Activated CD8-positive, alpha-beta memory T cell treated with anti-CD3 and anti-CD28 coated beads for 48 hours (primary cell): ENCODE measurements around the gene PAX3.

Experiments
- DNase-seq, 3 experiments: peaks; one replicate each; pipeline ENCODE4 v3.0.0-alpha.2; 2020; ENCODE audit warnings: low read depth in 2 of 3, low spot score in 2 of 3

The PAX3 gene

DNA sequence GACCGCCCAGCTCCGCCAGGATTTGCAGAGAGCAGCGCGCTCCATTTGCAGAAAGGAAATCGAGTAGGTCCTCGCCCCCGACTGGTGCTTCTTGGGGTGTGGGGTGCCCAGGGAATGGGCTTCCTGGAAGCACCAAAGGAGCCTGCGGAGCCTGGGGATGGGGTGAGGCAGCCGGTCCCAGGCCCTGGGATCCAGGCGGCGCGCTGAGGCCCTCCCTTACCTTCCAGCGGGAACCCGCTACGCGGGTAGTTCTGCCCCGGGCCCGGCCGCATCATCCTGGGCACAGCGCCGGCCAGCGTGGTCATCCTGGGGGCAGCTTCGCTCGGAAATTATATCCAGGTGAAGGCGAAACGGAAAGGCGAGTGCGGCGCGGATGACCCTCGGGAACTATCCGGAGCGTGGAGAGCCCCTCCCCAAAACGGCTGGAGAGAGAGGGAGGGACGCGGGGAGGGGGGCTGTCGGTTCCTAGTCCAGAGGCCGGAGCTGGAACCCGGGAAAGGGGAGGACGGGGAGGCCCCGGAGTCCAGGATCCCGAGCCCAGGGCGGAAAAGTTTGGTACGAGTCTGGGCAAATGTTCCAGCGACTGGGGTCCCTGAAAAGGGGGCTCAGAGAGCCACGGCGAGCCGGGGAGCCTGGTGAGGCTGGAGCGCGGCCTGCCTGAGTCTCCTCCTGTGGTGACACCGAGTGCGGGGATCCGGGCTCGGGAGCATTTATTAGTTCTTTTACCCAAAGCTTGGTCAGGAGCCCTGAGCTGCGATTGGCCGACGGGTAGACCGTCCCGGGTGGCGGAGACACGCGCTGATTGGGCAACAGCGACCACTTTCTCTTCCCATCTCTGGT lies at the start of gene PAX3:
TSS of gene PAX3 (minus strand) at position 688 of the 840 bp plus-strand sequence. CDS start at position 305, 383 bp downstream.
- DNase-seq = no peak

DNA sequence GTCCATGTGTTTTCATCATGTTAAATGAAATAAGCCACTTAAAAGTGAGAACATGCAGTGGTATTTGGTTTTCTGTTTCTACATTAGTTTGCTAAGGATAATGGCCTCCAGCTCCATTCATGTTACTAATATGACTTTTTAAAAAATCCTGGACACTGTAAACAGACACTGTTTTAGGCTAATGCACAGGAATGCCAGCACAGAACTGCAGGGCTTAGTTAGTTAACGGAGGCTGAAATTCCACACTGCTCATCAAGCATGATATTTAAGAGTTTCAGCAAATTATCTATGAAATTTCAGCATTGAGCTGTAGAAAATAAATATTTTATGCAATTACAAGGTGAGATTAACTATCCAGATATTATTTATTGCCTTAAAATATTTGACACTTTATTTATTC lies 42.5 kb upstream of the PAX3 start:
- DNase-seq = no peak

DNA sequence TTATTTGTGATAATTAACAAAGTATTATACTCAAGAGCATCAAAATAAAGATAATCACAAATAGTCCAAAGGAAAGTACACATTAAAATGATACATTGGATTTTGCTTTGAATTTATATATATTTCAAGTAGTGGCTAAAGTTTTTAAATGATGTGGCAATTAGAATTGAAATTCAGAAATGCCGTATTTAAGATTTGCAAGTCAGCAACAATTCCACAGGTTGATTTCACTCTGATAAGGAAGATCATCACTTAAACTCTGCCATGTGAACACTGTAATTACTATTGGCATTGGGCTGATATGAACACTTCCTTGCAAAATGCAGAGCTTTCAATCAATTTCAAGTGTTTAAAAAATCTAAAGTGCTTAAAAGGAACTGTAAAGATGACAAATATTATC lies 39.6 kb upstream of the PAX3 start:
- no peak for DNase-seq

DNA sequence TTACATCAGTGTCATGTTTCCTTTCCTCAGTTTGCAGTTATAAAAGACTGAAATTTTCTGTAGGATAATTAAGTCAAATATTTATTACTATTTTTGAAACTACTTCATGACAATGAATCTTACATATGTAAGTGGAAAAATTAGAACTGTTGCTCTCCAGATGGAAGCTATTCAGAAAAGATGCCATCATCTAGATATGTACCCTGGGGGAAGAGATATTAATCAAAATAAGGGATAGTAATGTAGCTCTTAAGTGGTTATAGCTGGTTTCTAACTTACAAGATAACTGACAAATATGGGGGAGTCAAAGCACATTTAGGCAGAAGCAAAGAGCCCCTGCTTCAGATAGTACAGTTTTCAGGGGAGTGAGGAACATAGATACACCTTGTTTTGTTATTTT lies 38.1 kb upstream of the PAX3 start:
- no peak for DNase-seq

DNA sequence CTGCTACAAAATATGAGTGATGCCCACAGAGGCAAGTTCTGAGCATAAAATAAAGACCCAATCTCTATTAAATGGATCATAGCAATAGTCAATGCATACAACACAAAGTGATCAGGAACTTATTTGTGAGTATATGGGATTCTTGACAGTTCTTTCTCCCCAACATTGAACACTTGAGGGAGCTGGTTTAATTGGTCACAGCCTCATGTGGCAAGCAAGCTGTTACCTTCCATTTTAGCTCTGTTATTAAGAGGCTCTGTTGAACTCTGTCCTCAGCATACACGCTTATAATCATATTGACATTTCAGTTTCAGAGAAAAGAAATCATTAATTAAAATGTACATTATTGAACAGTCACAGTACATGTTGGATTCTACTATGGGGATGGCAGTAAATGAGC lies 37.6 kb upstream of the PAX3 start:
- DNase-seq = no peak

DNA sequence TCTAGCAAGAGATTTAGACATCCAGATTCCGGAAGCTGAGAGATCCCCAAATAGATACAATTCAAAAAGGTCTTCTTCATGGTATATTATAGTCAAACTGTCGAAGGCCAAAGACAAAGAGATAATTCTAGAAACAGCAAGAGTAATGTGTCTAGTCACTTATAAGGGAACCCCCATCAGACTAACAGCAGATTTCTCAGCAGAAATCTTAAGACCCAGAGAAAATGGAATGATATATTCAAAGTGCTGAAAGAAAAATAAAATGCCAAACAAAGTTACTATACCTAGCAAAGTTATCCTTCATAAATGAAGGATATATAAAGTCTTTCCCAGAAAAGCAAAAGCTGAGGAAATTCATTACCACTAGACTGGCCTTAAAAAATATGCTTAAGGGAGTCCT lies 36.1 kb upstream of the PAX3 start:
- DNase-seq = no peak

DNA sequence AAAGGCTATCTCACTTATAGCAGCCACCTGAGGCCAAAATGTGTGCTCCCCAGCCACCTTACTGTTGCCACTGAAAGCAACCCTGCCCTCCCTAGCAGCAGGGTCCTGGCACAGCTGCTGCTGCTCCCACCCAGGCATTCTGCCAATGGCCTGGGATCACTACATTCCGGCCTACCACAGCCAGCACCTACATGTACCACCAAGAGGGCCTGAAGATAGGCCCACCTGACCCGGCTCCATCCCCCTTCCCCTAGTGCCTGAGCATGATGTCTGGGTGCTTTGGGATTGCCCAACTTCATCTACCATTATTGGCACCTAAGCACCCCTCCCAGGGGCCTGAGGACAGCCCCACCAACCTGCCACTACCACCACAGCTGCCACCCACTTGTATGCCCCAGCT lies 34.6 kb upstream of the PAX3 start:
- DNase-seq = no peak

DNA sequence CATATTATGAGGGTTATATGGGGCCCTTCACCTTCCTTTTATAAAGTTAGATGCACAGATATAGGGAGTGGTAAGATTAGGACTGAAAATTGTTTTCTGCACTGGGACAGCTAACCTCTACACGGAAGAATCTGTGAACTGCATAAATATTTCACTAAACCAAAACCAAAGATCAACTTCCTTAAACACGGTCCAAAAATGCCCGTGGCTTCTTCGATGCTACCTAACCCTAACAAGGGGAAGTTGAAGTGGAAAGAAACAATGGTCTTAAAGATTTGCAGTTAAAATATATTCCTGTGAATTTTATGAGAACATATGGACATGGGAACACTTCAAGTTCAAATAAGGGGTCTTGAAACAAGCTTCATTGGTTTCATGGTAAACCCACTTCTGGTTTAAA lies 33.3 kb upstream of the PAX3 start:
- DNase-seq = no peak

DNA sequence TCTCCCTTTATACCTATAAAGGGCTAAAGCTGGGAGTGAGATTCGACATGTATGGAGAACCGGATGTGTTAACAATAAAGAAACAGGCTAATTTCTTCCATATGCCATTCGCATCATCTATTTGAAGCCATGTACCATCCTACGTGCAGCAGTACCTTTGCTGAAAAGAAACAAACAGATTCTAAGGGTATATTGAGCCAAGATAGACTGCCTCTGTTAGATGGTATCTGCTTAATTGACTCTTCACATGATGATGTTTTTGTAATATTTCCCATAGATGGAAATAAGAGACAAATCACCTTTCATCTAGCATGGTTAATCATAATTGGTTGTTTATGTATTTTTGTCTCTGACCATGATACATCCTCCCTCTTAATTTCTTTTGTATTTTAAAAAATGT lies 32.1 kb upstream of the PAX3 start:
- DNase-seq = no peak

DNA sequence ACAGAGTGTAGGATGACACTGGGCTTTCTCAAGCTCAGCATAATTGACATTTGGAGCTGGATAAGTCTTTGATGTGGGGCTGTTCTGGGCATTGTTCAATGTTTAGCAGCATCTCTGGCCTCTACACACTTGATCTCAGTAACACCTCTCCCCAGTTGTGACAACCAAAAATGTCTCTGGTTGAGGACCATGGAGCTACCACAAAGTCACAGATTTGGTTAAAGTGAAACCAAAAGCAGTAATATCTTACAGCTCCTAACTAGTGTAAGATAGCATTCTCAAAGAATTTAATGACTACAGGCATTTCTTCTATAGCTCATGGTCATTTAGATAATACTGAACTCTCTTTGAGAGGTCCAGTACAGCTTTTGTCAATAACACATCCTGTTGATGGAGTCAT lies 23.4 kb upstream of the PAX3 start:
- no peak for DNase-seq

DNA sequence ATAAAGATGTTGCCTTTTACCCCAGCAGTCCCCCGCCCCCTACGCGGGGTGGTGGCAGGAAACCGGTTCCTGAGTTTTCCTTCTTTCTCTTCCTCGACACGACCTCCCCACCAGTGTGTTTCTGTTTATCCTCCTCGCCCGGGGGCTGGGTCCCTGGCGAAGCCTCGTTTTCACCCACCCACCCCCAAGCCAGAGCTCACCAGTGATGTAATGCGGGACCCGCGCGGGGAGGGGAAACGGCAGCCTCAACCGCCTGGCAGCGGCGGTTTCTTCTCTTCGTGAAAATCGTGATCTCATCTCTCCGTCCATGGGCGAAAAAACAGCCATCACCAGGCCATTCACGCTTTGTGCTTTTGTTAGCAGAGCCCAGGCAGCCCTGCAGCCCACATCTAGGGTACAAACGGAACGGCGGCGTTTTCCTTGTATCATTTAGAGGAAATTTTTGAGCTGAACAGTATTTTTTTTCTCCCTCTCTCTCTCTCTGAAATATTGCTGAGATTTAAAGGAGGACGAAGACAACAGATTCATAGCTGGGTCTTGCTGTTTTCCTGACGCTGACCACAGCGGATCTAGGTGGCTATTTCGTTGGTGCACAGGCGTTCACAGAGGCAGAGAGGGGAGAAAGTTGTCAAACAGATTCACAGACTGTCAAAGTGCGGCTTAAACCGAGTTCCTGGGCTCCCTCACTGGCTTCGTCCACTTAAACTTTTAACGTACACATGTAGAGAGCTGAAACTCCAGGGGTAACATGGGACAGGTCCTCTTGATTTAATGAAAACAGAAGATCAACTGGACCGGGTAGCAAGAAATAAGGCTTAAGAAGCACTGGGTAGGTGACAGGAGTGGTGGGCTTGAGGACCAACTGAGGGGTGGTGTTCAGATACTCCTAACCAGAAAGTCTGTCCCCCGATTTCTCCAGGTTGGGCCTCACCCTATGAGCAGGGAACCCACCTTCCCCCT lies 21.9 kb upstream of the PAX3 start:
- no peak for DNase-seq

DNA sequence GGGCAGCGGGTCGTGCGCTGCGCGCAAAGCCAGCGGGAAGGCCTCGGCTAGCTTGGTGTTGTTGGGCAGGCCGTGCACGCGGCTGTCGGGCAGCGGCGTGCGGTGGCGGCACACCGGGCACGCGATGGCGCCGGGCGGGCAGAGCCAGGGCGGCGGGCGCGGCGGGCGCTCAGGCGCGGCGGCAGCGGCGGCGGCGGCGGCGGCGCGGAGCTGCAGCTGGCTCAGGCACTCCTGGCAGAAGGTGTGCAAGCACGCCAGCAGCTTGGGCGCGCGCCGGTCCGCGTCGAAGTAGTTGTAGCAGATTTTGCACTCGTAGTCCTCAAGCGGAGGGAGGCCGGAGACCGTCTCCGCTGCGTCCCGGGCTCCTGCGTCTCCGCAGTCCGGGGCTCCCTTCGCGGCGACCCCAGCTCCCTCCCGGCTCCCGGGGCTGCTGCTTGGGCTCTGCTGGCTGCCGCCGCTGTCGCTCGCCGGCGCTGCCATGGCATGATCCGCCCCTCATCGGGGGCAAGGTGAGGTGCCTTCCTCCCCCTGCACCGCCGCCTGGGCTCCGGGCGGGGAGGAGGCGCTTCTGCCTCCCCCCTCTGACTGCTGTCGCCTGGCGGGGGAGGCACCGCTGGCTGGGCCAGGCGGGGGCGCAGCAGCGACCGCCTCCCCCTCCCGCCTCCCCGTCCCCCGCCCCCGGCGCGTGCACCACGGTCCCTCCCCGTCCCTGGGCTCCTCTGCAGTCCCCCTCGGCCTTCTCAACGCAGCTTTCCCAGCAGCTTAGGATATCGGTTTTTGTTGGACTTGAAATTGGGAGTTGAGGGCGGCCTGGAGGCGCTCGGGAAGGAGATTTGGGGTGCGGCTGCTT lies 21.0 kb upstream of the PAX3 start:
- no peak for DNase-seq

DNA sequence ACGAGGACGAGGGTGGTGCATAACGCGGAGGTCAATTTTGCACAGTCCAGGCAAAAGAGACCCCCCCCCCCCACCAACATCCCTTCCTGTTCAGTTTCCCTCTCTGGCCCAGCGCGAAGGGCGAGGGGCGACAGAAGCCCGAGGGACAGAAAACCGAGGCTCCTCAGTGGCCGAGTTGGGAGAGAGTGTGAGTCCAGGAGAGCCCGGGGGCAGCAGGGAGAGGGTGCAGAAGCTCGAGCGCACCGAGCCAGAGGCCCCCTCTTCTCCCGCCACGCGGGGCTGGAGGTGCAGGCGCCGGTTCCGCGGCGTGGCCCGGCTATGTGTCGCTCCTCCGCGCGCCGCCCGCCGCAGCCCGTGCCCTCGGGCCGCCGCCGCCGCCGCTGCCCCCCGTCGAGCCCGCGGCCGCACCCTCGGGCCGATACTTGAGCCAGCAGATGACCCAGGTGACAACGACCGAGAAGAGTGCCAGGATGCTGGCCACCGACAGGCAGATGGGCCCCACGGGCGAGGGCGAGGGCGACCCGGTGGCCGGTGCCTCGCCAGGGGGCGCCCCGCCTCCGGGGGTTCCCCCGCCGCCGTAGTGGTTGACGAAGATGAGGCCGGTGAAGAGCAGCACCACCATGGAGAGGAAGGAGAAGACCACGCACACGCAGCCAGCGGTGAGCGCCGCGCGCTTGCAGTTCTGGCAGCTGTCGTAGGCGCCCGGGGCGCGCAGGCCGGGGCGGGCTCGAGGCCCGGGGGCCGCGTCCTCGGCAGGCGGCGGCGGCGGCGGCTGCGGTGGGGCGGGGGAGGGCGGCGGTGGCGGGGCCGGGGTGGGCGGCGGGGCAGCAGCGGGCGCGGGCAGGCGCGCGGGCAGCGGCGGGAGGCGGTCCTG lies 20.2 kb upstream of the PAX3 start:
- DNase-seq = no peak

DNA sequence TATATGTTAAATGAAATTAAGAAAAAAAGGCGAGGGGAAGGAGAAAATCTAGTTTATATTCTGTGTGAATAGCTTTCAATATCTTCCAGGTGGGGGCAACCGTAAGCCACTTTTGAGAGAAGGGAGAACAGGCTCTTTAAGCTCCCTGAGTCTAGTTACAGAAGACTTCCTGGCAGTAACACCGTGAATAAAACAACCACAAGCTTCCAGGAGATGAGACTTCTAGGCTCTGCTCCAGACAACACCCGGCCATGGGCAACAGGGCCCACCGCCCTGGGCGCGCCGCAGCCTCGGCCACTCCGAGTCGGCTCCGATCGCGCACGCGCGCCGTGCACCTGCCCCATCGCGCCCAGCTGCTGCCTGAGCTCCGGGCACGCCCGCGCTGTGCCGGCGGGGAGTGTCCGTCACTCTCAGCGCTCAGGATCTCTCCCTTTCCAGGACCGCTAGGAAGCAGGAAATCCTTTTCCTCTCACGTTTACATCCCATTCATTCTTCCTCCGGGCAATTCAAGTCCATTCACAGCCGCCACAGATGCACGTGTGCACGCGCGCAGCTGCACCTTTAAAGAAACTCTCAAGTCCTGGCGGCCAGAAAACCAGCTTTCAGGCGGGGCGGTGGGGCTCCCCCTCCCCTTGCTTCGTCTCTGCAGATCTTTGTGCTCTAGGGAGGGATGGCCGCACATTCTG lies 19.4 kb upstream of the PAX3 start:
- no peak for DNase-seq

DNA sequence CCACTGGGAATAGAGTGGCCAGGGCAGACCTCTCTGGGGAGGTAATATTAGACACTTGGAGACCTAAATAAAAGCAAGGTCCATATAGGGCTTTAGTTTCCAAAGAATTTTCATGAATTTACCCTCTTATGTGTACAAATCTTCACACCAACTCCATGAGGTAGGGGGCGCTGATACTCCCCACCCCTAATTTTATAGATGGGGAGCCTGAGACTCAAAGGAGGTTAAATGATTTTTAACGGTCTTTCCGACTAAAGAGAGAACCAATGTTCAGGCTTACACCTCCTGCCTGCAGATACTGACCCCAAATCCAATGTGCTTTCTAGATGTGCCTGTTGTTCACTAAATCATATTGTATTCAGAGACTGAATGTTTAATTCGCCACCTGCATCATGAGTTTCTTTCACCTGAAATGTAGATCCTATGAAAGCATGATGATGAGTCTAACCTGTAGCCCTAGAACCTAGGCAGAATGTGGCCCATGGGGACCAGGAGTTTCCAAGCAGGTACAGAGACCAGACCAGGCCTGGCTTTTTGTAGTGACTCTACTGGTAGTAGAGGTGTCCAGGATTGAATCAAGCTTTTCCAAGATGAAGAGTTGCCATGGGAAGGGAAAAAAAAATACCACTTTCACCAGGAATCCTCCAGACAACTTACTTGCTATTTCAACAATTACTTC lies 16.8 kb upstream of the PAX3 start:
- DNase-seq = no peak

DNA sequence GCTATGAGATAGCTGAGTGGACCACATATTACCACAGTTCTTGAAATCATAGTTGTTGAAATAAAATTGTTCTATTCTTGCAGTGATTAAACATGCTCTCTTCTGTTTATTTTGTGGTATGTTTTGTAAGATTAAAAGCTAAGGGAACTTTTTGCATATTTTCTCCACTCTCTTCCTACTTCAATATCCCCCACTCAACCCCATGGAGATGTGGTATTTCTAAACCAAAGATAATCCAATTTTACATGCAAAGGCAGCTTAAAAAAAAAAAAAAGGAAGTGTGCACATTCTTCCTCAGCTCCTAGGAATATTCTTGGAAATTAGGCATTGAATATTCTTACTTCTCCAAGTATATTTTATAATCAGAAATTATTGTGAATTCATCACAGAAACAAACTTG lies 15.0 kb upstream of the PAX3 start:
- DNase-seq = no peak

DNA sequence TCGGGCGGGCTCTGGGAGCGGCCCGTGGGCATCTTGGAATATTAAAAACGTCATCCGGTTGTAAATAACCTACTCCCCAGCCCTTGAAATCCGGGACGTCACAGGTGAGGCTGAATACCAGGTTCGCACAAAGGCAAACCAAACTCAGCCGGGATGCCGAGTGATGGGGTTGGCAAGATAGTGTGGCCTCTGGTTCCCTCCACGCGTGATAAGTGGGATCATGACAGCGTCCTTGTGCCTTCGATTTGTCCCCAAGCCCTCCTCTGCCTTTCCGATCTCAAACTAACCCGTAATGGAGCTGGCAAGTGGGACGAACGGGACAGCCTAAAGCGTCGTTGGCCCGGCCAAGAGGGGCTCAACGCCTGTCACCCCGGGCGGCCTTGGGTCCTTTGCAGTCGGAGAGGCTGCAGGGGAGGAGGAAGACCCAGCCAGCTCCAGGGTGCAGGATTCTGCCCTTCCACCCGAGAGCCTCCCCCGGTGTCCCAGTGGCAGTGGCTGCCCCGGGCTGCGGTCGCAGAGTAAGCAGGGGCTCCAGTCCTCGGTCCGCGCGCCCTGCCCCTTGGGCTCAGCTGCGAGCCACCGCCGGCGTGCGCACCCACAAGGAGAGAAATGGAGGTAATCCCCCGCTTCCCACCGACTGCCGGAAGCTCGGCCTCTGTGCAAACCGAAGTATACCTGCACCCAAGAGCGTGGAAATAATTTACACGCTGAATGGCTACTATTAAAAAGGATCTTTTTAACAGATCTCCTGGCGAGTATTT lies 13.4 kb upstream of the PAX3 start:
- no peak for DNase-seq

DNA sequence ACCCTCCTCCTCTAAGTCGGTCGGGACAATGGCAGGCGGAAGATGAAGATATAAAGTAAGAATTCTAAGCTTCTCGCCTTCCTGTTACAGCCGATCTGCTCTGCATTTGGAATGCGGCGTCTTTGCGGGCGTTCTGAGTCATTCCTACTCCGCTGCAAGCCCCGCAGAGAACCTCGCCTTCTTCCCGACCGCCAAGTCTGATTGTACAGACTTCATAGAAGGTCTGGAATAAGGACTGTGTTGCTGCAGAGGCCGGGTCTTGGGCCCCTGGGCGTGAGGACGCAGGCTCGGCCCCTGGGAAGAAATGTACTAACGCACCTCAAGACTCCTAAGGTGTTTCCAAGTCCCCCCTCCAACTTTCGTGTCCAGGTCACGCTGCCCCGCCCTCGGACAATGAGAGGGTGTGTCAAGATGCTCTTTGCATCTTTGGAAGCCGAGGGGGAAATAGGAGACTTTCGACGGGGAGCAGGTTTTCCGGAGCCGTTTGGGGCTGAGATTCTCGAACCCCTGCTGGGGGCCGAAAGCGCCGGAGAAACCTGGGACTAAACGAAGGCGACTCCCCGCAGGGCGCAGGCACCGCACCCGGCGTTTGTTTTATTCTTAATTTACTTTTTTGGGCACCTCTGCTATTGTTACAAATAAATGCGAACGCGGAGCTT lies 12.7 kb upstream of the PAX3 start:
- DNase-seq = no peak
